Measurements from ENCODE around the gene FBLL1. TPM values are rescaled to one million over a fixed set of nuclear protein-coding genes. Genes with fewer than 3 reads are reported as not detected.
"Not testable (repeated sequence)": the region's sequence is repeated elsewhere in the genome, so short reads cannot be mapped to it uniquely, and the experiment has no call there.

The FBLL1 gene
- total and polyA plus RNA-seq, 2 of the 4 experiments (the other 2 are of a cell fraction), result 0.18 to 0.29 TPM

DNA sequence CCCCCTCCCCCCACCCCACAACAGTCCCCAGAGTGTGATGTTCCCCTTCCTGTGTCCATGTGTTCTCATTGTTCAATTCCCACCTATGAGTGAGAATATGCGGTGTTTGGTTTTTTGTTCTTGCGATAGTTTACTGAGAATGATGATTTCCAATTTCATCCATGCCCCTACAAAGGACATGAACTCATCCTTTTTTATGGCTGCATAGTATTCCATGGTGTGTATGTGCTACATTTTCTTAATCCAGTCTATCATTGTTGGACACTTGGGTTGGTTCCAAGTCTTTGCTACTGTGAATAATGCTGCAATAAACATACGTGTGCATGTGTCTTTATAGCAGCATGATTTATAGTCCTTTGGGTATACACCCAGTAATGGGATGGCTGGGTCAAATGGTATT, 44.6 kb downstream of the FBLL1 start:
- H3K18ac ChIP-seq (ENCODE audit: low read depth, low read length); H3K23ac ChIP-seq (ENCODE audit: low read depth, low read length); H2BK5ac ChIP-seq (ENCODE audit: low read depth, low read length, poor library complexity, severe bottlenecking); ATAC-seq (ENCODE audit: low read depth); H4K91ac ChIP-seq (ENCODE audit: insufficient read depth, low read depth, low read length); H3K56ac ChIP-seq (ENCODE audit: extremely low read depth, insufficient read depth, low read length); CTCF ChIA-PET; H3K9me3 ChIP-seq (ENCODE audit: control insufficient read depth, insufficient read depth, low read length); H3K14ac ChIP-seq (replicated peaks; ENCODE audit: low read depth, low read length); H3K36me3 ChIP-seq (ENCODE audit: control insufficient read depth, insufficient read depth, low read length); dilution Hi-C loops (cut with HindIII; ENCODE audit: low sequenced_read_pairs, unreplicated experiment); H3K4me1 ChIP-seq (ENCODE audit: control insufficient read depth, insufficient read depth, low read length); DNase-seq; H2AK5ac ChIP-seq (ENCODE audit: low read depth, low read length); H2BK120ac ChIP-seq (ENCODE audit: low read depth, low read length); in situ Hi-C loops (cut with MboI; ENCODE audit: low sequenced_read_pairs); H2BK15ac ChIP-seq (ENCODE audit: low read depth, low read length); H3K27ac ChIP-seq (ENCODE audit: insufficient read depth, low read length); POLR2A ChIA-PET (ENCODE audit: unreplicated experiment); H2AK9ac ChIP-seq (replicated peaks; ENCODE audit: low read depth, low read length, poor library complexity); H4K5ac ChIP-seq (ENCODE audit: low read depth, low read length); H3K27me3 ChIP-seq (ENCODE audit: control insufficient read depth, insufficient read depth, low read length); H3K9me1 ChIP-seq (ENCODE audit: insufficient read depth, low read length); BruUV-seq (replicated peaks); H4K8ac ChIP-seq (ENCODE audit: low read depth in 2 of 2, low read length in 2 of 2); H3K4me3 ChIP-seq (ENCODE audit: insufficient read depth, low read depth, low read length); H3K4me2 ChIP-seq (ENCODE audit: low read depth, low read length); H2BK20ac ChIP-seq (ENCODE audit: low read depth, low read length); H2AFZ ChIP-seq (replicated peaks; ENCODE audit: low read length, poor library complexity); H3K4ac ChIP-seq (ENCODE audit: low read depth, low read length); H3K9ac ChIP-seq (ENCODE audit: low read depth, low read length): not testable (repeated sequence)
- Histone ChIP-seq H4K20me1 (ENCODE audit: insufficient read depth, low read length) (peaks cover 42% of the 10 kb centered on the region), H3K79me1 (ENCODE audit: low read depth in 1 of 2, low read length in 2 of 2) (peaks cover 0 to 27% of the 10 kb centered on the region in 2 experiments; a peak in 2 of 4 replicates)
- WGBS, 2 experiments (ENCODE audit: extremely low coverage in 2 of 2, insufficient read length in 1 of 2), result no CpG with 5 or more reads among the region's 3 CpGs
- intact Hi-C loops (cut with micrococcal nuclease), result loop anchor here (10.0 kb wide), 1 partner anchor 1231 kb away; no protein-coding TSS in a partner anchor

DNA sequence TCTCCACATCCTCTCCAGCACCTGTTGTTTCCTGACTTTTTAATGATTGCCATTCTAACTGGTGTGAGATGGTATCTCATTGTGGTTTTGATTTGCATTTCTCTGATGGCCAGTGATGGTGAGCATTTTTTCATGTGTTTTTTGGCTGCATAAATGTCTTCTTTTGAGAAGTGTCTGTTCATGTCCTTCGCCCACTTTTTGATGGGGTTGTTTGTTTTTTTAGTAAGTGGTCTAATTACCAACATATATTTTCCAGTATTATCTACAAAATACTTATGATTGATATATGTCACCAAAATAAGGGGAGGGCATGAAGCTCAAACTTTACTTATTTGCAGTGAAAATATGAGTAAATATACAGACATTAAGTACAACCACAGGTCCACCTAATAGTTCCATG, 45.1 kb downstream of the FBLL1 start:
- POLR2A ChIA-PET (ENCODE audit: unreplicated experiment), result not testable (repeated sequence)

More for the DNA sequence above, 45.1 kb downstream of the FBLL1 start:
- DNase-seq; H2AK9ac ChIP-seq (replicated peaks; ENCODE audit: low read depth, low read length, poor library complexity); dilution Hi-C loops (cut with HindIII; ENCODE audit: low sequenced_read_pairs, unreplicated experiment); H2BK15ac ChIP-seq (ENCODE audit: low read depth, low read length); H3K9me1 ChIP-seq (ENCODE audit: insufficient read depth, low read length); in situ Hi-C loops (cut with MboI; ENCODE audit: low sequenced_read_pairs); H4K5ac ChIP-seq (ENCODE audit: low read depth, low read length); H3K36me3 ChIP-seq (ENCODE audit: control insufficient read depth, insufficient read depth, low read length); H2AFZ ChIP-seq (replicated peaks; ENCODE audit: low read length, poor library complexity); H3K4me1 ChIP-seq (ENCODE audit: control insufficient read depth, insufficient read depth, low read length); ATAC-seq (ENCODE audit: low read depth); H3K4ac ChIP-seq (ENCODE audit: low read depth, low read length); H3K27ac ChIP-seq (ENCODE audit: insufficient read depth, low read length); H3K9me3 ChIP-seq (ENCODE audit: control insufficient read depth, insufficient read depth, low read length); H2BK20ac ChIP-seq (ENCODE audit: low read depth, low read length); H3K4me3 ChIP-seq (ENCODE audit: insufficient read depth, low read depth, low read length); H2BK5ac ChIP-seq (ENCODE audit: low read depth, low read length, poor library complexity, severe bottlenecking); H3K27me3 ChIP-seq (ENCODE audit: control insufficient read depth, insufficient read depth, low read length); H3K4me2 ChIP-seq (ENCODE audit: low read depth, low read length); H3K9ac ChIP-seq (ENCODE audit: low read depth, low read length); H3K23ac ChIP-seq (ENCODE audit: low read depth, low read length); H2BK120ac ChIP-seq (ENCODE audit: low read depth, low read length); CTCF ChIA-PET; H4K91ac ChIP-seq (ENCODE audit: insufficient read depth, low read depth, low read length); H3K18ac ChIP-seq (ENCODE audit: low read depth, low read length); H3K56ac ChIP-seq (ENCODE audit: extremely low read depth, insufficient read depth, low read length); H2AK5ac ChIP-seq (ENCODE audit: low read depth, low read length); BruUV-seq (replicated peaks); H3K14ac ChIP-seq (replicated peaks; ENCODE audit: low read depth, low read length); H4K8ac ChIP-seq (ENCODE audit: low read depth in 2 of 2, low read length in 2 of 2): not testable (repeated sequence)
- intact Hi-C loops (cut with micrococcal nuclease), result loop anchor here (10.0 kb wide), 1 partner anchor 1231 kb away; no protein-coding TSS in a partner anchor
- no CpG with 5 or more reads among the region's 1 CpG for WGBS, 2 experiments (ENCODE audit: extremely low coverage in 2 of 2, insufficient read length in 1 of 2)
- H4K20me1 ChIP-seq (ENCODE audit: insufficient read depth, low read length), result peaks cover 46% of the 10 kb centered on the region
- peaks cover 0 to 30% of the 10 kb centered on the region in 2 experiments; a peak in 2 of 4 replicates for H3K79me1 ChIP-seq (ENCODE audit: low read depth in 1 of 2, low read length in 2 of 2)
